B cell (primary cell): ENCODE data around the gene TRIM17.

Source experiments
- EZH2 ChIP-seq: IDR thresholded peaks from 2 replicates; pipeline ENCODE4 v1.6.1; 2012; ENCODE audit warnings: borderline replicate concordance, low read depth, mild to moderate bottlenecking, moderate library complexity, low read length; ENCODE audit not compliant: insufficient read depth, poor library complexity, severe bottlenecking
- TF ChIP-seq, protein P1 (sequence below): fragments of 200-600 bp; IDR thresholded peaks from one replicate; pipeline ENCODE4 v1.8.0; 2022; ENCODE audit warnings: antibody characterized with exemption, mild to moderate bottlenecking

DNA sequence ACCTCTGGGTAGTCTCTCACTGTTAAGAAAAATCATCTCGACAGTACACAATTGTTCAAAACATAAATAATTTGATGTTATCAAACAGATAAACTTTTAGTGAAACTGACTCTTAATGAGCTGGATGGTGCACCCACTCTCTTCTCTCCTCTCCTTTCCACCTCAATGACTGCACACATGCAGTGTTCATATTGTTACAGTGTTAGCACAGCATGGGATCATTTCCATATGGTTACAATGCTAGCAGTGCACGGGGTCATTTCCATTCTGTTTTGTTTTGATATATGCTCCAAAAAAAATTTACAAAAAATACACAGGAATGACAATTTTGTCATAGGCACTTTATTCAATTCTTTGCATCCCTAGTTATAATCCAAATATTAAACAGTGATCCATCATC lies 44.2 kb upstream of the TRIM17 start:
- TF ChIP-seq, protein P1, sequence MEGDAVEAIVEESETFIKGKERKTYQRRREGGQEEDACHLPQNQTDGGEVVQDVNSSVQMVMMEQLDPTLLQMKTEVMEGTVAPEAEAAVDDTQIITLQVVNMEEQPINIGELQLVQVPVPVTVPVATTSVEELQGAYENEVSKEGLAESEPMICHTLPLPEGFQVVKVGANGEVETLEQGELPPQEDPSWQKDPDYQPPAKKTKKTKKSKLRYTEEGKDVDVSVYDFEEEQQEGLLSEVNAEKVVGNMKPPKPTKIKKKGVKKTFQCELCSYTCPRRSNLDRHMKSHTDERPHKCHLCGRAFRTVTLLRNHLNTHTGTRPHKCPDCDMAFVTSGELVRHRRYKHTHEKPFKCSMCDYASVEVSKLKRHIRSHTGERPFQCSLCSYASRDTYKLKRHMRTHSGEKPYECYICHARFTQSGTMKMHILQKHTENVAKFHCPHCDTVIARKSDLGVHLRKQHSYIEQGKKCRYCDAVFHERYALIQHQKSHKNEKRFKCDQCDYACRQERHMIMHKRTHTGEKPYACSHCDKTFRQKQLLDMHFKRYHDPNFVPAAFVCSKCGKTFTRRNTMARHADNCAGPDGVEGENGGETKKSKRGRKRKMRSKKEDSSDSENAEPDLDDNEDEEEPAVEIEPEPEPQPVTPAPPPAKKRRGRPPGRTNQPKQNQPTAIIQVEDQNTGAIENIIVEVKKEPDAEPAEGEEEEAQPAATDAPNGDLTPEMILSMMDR, result no peak
- TF ChIP-seq EZH2, result no peak
